Fibroblast of lung (primary cell): Measurements from ENCODE around the gene SLC9B2.

Experiments
- CTCF ChIP-seq, 2 donors: IDR thresholded peaks in 1 of 2; conservative IDR thresholded peaks in 1 of 2; 1 replicate in 1 of 2; 2 replicates in 1 of 2; pipeline ENCODE4 v1.5.1; 2011 to 2012; ENCODE audit warnings: low read length in 2 of 2, control low read depth in 1 of 2, inconsistent platforms in 1 of 2, low read depth in 1 of 2, mild to moderate bottlenecking in 1 of 2
- EZH2 ChIP-seq: IDR thresholded peaks from 2 replicates; pipeline ENCODE4 v1.5.1; 2012; ENCODE audit warnings: low read length, control low read depth, mild to moderate bottlenecking; ENCODE audit errors: missing control alignments

GRCh38 chr4:103011378-103012025 lies 65.1 kb downstream of the SLC9B2 start:
- TF ChIP-seq CTCF (conservative IDR thresholded peaks at IDR 0.05 in 1 of 2, IDR thresholded peaks at IDR 0.05 in 1 of 2; ENCODE audit: low read depth in 1 of 2, low read length in 2 of 2) (no peak), EZH2 (no peak)
